CD4-positive, alpha-beta T cell treated with Interferon gamma for 1 hour (primary cell): ENCODE data around the gene NAT14.
A peak's percentile ranks its signal among the peaks of the same experiment; 100 is the strongest.

ENCODE experiments used
- DNase-seq: peaks from one replicate; pipeline ENCODE4 v3.0.0-alpha.2; 2020

NAT14 gene

DNA sequence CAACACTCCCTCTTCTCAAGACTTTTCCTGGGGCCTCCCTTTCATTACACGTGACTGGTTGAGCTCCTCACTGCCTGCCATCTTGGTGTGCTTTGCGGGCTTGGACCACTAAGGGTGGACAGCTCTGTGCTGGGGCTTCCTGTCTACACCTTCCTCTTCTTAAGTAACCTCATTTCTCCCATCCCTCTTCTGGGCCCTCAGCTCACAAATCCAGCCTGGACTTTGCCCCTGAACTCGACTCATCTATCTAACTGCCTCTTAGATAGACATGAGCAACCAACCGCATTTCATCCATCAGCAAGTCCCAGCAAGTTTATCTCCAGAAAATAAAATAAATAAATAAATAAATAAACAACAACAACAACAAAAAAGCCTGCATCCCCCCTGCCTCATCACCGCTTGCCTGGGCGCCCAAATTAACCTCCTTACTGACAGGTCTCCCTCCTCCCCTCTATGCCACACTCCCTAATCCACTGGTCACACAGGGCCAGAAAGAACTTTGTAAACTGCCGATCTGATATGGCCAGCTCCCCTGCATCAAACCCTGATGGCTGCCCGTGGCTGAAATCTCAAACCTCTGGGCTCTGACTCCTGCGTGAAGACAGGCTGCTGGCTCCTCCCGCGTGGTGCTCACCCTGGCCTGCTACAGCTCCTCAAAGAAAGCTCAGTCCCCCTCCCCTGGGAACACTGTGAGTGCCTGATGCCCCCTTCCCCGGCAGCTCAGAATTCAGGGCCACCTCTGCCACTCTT lies 31.3 kb upstream of the NAT14 start:
- no peak for DNase-seq

DNA sequence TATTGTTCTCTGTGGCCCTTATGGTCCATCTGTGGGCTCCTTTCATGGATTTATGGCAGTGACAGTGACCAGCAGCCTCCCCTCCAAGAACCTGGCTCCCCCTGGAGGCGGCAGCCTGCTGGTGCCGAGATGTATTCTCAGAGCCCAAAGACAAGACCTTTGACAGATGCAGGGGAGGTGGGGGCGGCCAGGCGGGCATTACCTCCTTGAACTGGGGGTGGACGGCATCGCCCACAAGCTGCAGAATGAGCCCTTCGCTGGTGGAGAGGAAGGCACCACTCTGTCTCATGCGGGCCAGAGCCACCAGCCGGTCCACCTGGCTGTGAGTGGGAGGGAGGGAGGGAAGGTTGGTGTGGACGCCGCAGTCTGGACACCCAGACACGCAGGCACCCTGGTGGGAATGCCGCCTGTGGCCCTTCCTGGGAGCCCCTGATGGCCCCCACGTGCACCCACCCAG lies 30.2 kb upstream of the NAT14 start:
- peak; percentile 31 for DNase-seq

DNA sequence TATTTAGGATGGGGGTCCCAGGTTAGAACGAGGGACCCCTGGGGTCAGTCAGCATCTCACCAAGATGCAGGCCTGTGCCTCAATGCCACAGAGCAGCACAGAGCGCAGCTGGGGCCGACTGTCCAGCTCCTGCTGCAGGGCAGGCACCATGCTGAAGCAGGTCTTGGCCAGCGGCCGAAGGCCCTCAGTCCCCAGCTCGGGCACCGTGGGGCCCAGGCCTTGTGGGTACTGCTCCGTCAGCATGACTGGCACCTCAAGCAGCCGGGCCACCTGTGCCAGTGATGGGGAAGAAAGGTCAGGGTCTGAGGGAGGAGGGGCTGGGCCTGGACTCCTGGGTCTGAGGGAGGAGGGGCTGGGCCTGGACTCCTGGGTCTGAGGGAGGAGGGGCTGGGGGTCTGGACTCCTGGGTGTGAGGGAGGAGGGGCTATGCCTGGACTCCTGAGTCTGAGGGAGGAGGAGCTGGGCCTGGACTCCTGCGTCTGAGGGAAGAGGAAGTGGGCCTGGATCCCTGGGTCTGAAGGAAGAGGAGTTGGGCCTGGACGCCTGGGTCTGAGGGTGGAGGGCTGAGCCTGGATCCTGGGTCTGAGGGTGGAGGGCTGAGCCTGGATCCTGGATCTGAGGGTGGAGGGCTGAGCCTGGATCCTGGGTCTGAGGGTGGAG lies 29.3 kb upstream of the NAT14 start:
- DNase-seq, result no peak

DNA sequence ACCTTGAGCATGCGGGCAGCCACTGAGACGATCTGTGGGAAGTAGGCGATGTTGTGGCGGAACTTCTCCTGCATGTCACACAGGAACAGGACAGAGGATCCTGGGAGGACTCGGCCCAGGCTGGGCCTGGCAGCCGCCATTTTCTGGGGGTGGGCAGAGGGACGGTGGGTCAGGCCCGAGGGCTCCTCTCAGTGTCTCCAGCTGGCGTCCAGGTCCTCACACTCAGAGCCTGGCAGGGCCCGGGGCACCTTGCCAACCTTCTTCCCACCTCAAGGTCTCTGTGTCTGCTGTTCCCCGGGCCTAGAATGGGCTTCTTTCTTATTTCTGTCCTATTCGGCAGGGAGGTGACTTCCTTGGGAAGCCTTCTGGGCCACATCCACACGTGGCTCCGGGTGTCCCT lies 28.6 kb upstream of the NAT14 start:
- DNase-seq, result no peak

DNA sequence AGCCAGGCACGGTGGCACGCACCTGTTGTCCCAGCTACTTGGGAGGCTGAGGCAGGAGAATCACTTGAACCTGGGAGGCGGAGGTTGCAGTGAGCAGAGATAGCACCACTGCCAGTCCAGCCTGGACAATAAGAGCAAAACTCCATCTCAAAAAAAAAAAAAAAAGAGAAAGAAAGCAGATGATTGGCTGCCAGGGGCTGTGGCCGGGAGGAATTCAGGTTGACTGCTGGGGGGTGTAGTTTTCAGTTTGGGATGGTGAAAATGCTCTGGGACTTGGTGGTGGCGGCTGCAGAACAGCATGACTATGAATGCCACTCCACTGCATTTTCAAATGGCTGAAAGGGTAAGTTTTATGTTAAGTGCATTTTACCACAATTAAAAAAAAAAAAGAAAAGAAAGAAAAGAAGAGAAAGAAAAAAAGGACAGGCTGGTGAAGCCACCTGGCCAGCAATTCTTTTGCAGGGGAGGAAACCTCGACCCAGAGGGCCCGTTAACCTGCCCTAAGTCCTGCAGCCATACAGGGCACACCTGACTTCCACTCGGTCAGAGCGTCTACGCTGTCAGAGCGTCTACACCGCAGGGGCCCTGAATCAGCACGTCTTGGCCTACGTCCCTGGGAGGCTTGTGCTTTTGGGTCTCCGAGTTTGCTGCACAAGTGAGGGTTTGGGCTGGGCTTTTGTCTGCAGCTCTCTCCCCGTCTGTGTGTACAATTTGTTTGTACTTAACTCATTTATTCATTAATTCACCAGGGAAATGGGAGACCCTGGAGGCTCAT lies 27.1 kb upstream of the NAT14 start:
- no peak for DNase-seq

DNA sequence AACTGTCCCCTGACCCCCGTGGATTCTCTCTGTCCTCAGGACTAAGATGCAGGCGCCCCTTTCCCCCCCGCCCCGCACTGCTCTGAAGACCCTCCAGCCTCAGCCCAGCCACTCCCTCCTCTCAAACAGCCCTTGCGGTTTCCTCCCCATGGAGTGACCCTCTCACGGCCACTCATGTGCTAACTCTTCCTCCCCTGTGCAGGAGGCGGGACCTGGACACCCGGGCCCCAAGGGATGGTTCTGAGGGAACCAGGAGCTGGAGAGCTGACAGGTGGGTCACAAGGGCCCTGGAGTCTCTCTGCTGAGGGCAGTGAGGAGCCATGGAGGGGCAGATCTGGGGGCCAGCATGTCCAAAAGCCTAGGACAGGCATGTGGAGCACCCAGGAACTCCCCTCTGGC lies 25.4 kb upstream of the NAT14 start:
- DNase-seq, result no peak

DNA sequence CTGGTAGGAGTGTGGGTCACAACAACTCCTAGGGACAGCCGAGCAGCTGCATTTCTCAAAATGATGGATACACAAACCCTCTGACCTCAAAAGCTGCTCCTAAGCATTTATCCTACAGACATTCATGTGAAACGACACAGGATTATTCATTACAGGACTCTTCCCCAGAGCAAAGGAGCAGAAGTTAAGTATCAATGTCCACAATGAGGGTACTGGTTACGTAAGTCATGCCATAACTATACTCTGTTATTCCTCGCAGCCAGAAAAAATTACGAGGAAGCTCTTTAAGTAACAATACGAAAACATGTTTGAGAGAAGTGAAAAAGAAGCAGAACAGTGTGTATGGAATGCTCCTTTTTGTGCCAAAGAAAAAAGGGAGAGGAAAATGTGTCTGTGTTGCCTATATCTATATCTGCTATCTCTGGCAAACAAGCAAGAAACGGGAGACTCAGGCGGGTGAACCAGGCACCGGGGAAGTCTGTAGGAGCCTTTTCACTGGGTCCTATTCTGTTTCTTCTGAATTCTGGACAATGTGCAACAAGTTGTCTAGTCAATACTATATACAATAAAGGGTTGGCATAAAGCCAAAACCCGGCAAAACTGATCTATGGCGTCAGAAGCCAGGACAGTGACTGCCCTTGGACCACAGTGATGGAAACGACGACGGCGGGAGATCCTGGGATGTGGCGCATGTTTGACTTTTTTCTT lies 24.9 kb upstream of the NAT14 start:
- DNase-seq, result no peak

DNA sequence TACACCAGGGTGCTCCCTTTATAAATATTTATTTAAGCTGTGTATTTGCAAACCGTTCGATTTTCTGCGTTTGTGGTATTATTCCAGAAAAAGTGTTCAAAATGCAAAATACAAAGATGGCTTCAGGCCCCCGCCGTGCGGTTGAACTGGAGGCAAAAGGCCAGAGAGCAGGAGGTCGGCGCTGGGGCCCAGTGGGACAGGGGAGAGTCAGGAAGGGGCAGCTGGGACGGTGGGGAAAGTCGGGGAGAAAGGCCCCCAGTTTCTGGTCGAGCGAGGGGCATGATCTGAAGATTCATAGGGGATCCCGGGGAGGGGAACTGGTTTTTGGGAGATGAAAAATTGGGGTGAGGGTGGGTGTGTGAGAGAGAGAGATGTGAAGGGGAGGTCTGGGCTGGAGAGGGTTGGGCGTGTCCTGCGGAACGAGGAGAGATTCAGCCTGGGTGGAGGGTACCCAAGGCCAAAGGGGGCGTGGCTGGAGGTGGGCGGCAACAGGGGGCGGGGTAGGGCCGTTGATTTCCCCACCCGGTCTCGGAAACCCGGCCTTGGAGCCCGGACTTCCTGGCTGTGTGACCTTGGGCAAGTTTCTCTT lies 24.2 kb upstream of the NAT14 start:
- no peak for DNase-seq

DNA sequence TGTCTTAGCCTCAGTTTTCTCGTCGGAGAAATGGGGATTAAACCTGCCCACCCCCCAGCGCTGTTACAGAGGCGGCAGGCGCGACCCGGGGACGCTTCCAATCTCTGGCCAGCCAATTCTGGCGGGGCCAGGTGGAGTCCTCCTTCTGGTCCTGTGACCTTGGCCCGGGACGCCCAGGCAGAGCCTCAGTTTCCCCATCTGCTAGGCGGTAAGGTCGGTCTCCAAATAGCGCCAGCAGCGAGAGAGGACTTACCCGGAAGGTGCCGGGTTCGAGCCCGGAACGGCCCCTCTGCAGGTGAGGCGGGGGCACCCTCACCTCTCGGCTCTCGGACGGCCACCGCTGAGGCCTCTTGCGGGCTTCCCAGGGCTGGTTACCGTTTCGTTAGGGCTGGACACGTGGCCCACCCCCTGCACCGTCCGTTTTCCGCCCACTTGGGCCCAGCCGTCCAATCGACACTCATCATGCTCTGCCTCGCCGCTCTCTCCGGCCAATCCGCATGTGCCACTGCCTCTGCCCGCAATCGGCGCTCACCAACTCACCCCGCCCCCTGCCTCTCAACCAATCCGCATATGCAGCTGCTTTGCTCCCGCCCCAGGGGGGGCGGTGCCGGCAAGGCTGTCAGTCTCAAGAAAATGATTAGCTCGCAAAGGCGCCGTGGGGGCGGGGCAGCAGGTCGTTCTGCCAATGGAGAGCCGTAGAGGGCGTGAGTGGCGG lies 23.6 kb upstream of the NAT14 start, which contains the start of gene ISOC2:
ISOC2 (minus strand) TSS at position 384 of the 715 bp plus-strand sequence. CDS start 5,156 bp downstream, outside the sequence.
- DNase-seq, result peak; percentile 100

DNA sequence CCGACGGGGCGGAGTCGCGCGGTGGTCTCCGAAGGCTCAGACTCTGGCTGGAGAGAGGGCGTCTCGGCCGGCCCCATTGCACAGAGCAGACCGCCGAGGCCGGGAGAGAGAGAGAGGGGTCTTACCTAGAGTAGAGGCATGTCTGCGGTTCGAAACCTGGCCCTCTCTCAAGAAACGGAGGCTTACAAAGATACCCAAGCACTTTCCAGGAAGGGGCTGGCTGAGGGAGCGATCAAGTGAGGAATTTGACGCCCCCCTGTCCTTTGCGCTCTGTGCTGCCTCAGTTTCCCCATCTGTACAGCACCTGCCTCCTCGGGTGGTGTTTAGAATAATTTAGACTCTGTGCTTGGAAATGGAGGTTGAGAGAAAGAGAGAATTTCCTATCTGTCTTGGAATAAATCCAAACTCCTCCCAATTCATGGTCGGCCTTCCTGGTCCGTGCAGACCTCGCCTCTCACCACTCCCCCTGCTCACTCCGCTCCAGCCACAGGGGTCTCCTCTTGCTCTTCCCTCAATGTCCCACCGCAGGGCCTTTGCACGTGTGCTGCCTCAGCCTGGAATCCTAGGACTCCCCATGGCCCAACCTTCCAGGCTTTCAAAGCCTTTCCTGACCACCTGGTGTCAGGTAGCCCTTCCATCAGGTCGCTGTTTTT lies 22.9 kb upstream of the NAT14 start:
- DNase-seq, result no peak

DNA sequence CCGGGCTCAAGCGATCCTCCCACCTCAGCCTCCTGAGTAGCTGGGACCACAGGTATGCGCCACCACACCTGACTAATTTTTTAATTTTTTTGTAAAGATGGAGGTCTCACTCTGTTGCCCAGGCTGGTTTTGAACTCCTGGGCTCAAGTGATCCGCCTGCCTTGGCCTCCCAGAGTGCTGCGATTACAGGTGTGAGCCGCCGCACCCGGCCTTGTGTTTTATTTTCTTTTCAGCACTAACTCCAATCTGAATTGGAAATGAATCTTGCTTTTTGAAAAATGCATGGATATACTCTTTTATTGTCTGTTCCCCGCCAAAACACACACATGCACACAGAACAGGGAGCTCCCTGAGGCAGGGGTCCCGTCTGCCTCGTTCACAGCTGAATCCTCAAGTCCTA lies 22.3 kb upstream of the NAT14 start:
- no peak for DNase-seq

DNA sequence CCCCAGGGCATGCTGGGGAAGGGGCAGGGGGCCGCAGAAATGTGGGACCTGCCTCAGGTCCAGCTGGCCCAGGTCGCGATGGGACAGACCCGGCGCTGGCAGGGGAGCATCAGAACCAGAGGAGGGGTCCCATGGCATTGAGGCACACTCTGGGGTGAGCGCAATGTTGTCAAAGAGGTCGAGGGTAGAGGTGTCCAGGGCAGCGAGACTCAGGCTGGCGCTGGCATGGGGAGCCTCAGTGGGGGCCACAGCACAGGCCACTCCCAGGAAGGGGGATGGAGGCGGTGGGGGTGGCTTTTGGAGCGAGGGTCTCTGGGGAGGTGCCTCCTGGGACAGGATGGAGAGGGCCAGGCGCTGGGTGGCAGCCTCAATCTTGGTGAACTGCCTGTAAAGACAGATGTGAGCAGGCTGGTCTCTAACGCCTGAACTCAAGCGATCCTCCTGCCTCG lies 21.4 kb upstream of the NAT14 start:
- no peak for DNase-seq

DNA sequence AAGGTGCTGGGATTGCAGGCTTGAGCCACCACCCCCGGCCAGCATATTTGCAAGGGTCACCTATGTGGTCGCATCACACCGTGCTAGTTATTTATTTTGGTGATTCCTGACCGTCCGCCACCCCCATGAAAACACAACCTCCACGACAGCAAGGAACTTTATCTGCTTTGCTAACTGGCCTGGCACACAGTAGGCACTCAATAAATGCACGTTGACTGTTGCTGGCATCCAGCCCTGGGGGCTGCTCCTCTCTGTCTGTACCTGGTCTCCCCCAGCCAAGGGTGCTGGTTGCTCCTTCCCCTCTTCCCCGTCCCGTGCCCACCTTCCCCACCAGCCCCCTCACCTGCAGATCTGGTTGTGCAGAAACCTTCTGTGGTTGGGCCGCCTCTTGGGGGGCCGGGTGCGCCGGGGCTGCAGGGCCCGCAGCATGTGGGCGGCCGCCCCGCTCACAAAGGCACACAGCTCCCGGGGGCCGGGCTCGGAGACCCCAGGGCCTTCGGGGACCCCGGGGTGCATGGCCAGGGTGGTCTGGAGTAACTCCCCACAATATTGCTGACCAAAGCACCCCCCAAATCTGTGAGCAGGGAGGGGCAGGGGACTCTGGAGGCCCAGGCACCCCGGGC lies 20.8 kb upstream of the NAT14 start:
- no peak for DNase-seq

DNA sequence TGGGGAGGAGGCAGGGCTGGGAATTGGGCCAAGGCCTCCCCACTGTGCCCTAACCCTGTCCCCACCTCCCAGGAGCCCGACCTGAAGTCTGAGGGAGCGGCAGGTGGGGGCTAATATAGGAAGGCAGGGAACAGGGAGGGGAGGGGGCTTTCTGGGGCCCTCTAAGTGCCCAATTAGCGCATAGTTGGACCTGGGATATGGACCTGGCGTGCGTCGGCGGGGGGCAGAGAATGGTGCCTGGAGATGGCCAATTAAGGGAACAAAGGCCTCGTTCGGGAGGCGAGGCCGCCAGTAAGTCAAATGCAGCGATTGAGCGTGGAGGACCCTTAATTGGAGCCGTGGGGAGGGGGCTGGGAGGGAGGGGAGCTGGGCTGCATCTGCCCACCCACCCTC lies 20.3 kb upstream of the NAT14 start, which contains the start of gene C19orf85:
C19orf85 (minus strand) TSS at position 90 of the 393 bp plus-strand sequence. CDS start 197 bp downstream, outside the sequence.
- DNase-seq, result no peak

DNA sequence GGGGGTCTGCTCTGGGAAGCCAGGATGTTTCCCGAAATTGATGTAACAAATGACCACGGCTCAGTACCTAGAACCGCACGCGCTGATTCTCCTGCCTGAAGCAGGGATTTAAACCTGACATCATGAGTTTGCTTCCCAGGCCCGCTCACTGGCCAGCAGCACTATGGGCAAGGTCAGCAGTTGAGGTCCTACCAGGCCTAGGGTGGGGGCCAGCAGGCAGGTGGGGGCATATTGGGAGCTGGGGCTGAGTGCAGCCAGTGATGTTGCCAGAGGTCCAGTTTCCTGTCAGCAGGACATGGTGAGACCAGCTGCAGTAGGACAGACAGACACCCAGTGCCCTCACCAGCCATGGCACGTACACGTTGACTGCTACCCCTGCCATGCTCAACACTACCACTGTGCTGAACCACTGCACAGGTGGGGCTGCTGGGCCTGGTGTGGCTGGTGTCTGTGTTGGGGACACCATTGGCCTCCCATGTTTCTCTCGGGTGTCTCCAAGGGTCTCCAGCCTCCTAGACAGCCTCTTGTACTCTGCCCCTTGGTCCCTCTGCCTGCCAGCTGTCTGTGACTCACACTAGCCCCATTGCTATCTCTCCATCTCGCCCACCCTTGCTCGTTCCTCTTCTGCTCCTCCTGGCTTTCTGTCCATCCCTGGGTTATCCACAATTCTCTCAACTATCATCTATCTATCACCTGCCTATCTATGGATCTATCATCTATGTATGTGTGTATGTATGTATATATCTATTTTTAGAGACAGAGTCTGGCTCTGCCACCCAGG lies 19.3 kb upstream of the NAT14 start:
- DNase-seq, result no peak

DNA sequence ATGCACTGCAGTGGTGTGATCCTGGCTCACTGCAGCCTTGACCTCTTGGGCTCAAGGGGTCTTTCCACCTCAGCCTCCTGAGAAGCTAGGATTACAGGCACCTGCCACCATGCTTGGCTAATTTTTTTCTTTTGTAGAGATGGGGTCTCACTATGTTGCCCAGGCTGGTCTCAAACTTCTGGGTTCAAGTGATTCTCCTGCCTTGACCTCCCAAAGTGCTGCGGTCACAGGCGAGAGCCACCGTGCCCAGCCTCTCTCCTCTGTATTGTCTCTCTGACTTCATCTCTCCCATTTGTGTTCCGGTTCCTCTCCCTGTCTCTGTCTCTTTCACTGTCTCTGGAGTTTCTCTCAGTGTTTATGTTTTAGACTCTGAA lies 18.8 kb upstream of the NAT14 start:
- DNase-seq, result no peak

DNA sequence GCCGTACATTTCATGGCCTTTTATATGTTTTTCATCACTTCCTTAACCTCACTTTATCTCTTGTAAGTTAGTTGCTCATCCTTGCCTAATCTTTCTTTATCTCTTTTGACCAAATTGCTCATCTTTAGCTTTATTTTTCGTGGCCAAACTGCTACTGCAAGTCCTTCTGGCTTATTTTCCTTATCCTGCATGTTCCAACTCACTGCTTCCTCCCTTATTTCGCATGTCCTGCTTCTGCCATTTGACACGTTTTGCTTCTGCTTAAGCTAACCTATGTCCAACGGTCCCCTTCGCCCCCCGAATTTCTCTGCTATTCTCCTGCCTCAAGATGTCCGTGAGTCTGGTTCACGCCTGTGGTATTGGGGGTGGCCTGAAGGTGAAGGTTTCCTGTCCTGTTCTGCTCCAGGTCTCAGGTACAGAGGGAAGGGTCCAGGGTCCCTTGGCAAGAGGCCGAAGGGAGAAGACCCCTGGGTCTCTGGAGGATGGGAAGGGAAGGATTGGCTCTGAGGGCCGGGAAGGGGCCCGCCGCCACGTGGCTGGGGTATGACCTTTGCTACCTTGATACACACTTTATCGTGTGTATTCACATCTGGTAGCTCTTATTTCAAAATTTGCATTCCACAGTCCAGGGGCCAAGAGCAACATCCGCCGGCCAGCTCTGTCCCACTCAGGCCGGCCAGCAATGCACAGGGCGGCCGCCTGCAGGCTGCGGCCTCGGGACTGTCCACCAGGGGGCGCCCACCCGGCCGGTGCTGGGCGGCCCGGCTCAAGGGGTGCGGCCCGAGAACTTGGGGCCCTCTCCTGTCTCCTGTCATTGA lies 17.5 kb upstream of the NAT14 start:
- peak; percentile 52 for DNase-seq

DNA sequence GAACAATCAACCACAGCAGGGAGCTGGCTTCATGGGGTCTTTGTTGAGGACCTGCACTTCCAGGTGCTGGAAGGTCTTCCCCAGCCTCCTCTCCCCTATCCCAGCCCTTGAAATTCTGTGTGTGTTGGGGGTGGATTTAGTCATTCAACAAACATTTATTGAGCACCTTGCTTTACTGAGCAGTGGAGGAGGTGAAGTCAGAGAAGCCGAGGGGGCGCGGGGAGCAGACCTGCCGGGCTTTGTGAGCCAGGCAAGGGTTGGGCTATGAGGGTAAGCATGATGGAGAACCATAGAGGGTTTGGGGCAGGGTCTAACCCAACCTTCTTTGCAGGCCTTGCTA lies 17.0 kb upstream of the NAT14 start:
- no peak for DNase-seq

DNA sequence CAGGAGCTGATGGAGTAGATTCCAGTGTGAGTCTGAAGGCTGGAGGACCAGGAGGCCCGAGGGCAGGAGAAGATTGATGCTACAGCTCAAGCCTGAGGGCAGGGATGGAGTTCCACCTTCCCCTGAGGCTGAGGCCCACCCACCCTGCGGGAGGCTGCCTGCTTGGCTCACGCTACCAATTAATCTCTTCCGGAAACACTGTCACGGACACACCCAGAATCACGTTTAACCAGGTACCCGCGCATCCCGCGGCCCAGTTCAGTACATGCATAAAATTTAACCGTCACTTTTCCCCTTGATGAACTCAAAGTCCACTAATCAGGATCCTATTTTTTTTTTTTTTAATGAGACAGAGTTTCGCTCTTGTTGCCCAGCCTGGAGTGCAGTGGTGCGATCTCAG lies 13.7 kb upstream of the NAT14 start:
- DNase-seq, result no peak
